ENCODE results near the gene RBMY1F. TPM values are rescaled to one million over a fixed set of nuclear protein-coding genes. Genes with fewer than 3 reads are reported as not detected.
"Not testable (repeated sequence)": the region's sequence is repeated elsewhere in the genome, so short reads cannot be mapped to it uniquely, and the experiment has no call there.

Gene RBMY1F
- total RNA-seq (not detected), polyA plus RNA-seq (not detected)
- long read RNA-seq, donor 1, result 0 reads
- long read RNA-seq, donor 2, result 0 reads
- long read RNA-seq, donor 3, result 0 reads
- long read RNA-seq, donor 4, result 0 reads
- long read RNA-seq, donor 5, result 0 reads

DNA sequence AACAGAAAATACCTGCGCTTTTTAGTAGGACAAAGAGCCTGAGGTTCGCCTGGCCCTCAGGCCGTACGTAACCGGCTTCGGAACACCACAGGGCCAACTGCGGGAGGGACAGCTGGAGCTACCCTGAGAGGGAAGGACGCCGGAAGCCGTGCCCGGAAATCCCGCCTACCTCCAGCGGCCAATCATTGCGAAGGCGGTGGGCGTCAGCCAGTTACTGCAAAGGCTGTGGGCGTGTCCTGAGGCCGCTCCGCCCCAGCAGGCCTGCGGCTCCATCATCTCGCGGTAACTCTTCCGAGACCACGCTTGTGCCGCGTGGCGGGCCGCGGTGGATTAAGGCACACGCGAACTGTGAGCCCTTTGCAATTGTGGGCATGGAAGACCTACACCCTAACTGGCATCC is at the start of gene RBMY1F:
TSS of gene RBMY1F (minus strand) at position 101 of the 400 bp plus-strand sequence. CDS start 1,954 bp downstream, outside the sequence.
- not testable (repeated sequence) for H3K9ac ChIP-seq (ENCODE audit: insufficient read depth in 1 of 2, low read length in 2 of 2); H3K4me3 ChIP-seq; H3K27me3 ChIP-seq (ENCODE audit: control insufficient read depth in 3 of 3, insufficient read depth in 3 of 3, low read length in 2 of 3); H3K36me3 ChIP-seq (ENCODE audit: control insufficient read depth in 4 of 4, insufficient read depth in 4 of 4, low read length in 4 of 4); H3K4me1 ChIP-seq (ENCODE audit: control insufficient read depth in 5 of 5, insufficient read depth in 5 of 5, low read length in 5 of 5); H3K27ac ChIP-seq (ENCODE audit: low read depth in 1 of 2, low read length in 1 of 2); ATAC-seq (ENCODE audit: insufficient read depth, low FRiP score); DNase-seq; H3K9me3 ChIP-seq (ENCODE audit: control insufficient read depth in 4 of 4, insufficient read depth in 3 of 4, low read length in 3 of 4)
- no CpG with 5 or more reads among the region's 31 CpGs for WGBS, 2 donors

GRCh38 chrY:22151144-22151543 is 31.6 kb downstream of the RBMY1F start:
- not testable (repeated sequence) for H3K4me1 ChIP-seq (ENCODE audit: control insufficient read depth in 5 of 5, insufficient read depth in 5 of 5, low read length in 5 of 5); H3K9me3 ChIP-seq (ENCODE audit: control insufficient read depth in 4 of 4, insufficient read depth in 3 of 4, low read length in 3 of 4); H3K9ac ChIP-seq (ENCODE audit: insufficient read depth in 1 of 2, low read length in 2 of 2); ATAC-seq (ENCODE audit: insufficient read depth, low FRiP score); H3K4me3 ChIP-seq; H3K27ac ChIP-seq (ENCODE audit: low read depth in 1 of 2, low read length in 1 of 2); DNase-seq; H3K27me3 ChIP-seq (ENCODE audit: control insufficient read depth in 3 of 3, insufficient read depth in 3 of 3, low read length in 2 of 3); H3K36me3 ChIP-seq (ENCODE audit: control insufficient read depth in 4 of 4, insufficient read depth in 4 of 4, low read length in 4 of 4)
- WGBS, 2 donors, result no CpG with 5 or more reads among the region's 4 CpGs

GRCh38 chrY:22141011-22141695 is 41.6 kb downstream of the RBMY1F start:
- H3K4me1 ChIP-seq (ENCODE audit: control insufficient read depth in 5 of 5, insufficient read depth in 5 of 5, low read length in 5 of 5); H3K36me3 ChIP-seq (ENCODE audit: control insufficient read depth in 4 of 4, insufficient read depth in 4 of 4, low read length in 4 of 4); H3K4me3 ChIP-seq; H3K27ac ChIP-seq (ENCODE audit: low read depth in 1 of 2, low read length in 1 of 2); H3K9ac ChIP-seq (ENCODE audit: insufficient read depth in 1 of 2, low read length in 2 of 2); H3K9me3 ChIP-seq (ENCODE audit: control insufficient read depth in 4 of 4, insufficient read depth in 3 of 4, low read length in 3 of 4); H3K27me3 ChIP-seq (ENCODE audit: control insufficient read depth in 3 of 3, insufficient read depth in 3 of 3, low read length in 2 of 3); ATAC-seq (ENCODE audit: insufficient read depth, low FRiP score); DNase-seq: not testable (repeated sequence)
- no CpG with 5 or more reads among the region's 8 CpGs for WGBS, 2 donors

GRCh38 chrY:22134719-22135118 is 48.0 kb downstream of the RBMY1F start:
- H3K4me3 ChIP-seq; H3K27ac ChIP-seq (ENCODE audit: low read depth in 1 of 2, low read length in 1 of 2); H3K27me3 ChIP-seq (ENCODE audit: control insufficient read depth in 3 of 3, insufficient read depth in 3 of 3, low read length in 2 of 3); DNase-seq; ATAC-seq (ENCODE audit: insufficient read depth, low FRiP score); H3K9ac ChIP-seq (ENCODE audit: insufficient read depth in 1 of 2, low read length in 2 of 2); H3K9me3 ChIP-seq (ENCODE audit: control insufficient read depth in 4 of 4, insufficient read depth in 3 of 4, low read length in 3 of 4); H3K36me3 ChIP-seq (ENCODE audit: control insufficient read depth in 4 of 4, insufficient read depth in 4 of 4, low read length in 4 of 4); H3K4me1 ChIP-seq (ENCODE audit: control insufficient read depth in 5 of 5, insufficient read depth in 5 of 5, low read length in 5 of 5): not testable (repeated sequence)
- WGBS, 2 donors, result no CpG with 5 or more reads among the region's 3 CpGs

DNA sequence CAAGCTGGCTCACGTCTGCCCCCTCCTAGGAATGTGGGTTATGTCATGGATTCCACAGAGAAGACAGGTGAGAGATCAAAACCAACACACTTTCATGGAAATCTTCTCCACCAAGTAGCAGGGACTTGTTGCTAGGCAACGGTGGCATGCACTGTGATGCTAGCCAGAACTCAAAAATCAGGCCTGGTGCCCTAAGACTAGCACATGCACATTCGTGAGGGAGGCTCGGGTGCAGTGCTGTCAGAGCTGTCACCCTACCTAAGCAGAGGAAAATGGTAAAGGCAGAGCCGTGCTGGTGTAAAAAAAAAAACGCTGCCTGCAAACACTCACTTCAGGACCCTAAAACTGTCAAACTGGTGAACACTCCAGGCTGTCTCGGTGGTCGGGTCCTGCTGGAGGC is 52.2 kb downstream of the RBMY1F start:
- DNase-seq; H3K27ac ChIP-seq (ENCODE audit: low read depth in 1 of 2, low read length in 1 of 2); H3K9me3 ChIP-seq (ENCODE audit: control insufficient read depth in 4 of 4, insufficient read depth in 3 of 4, low read length in 3 of 4); ATAC-seq (ENCODE audit: insufficient read depth, low FRiP score); H3K4me1 ChIP-seq (ENCODE audit: control insufficient read depth in 5 of 5, insufficient read depth in 5 of 5, low read length in 5 of 5); H3K4me3 ChIP-seq; H3K27me3 ChIP-seq (ENCODE audit: control insufficient read depth in 3 of 3, insufficient read depth in 3 of 3, low read length in 2 of 3); H3K36me3 ChIP-seq (ENCODE audit: control insufficient read depth in 4 of 4, insufficient read depth in 4 of 4, low read length in 4 of 4); H3K9ac ChIP-seq (ENCODE audit: insufficient read depth in 1 of 2, low read length in 2 of 2): not testable (repeated sequence)
- no CpG with 5 or more reads among the region's 8 CpGs for WGBS, 2 donors

Other genes starting within 250 kb of the RBMY1F start
- not detected for gene RBMY1J, start 220.5 kb upstream of the RBMY1F start, total RNA-seq
- not detected for gene RBMY1J, start 220.5 kb upstream of the RBMY1F start, polyA plus RNA-seq

Data from lung (tissue), 14 donors.